DOHH2 (cell line): Measurements from ENCODE around the gene GLRX.

Experiments
- H3F3A ChIP-seq: fragments of 200-600 bp; sonication (generic), shearing (Covaris generic); 2 replicates; pipeline ENCODE4 v1.6.0; 2016; ENCODE audit warnings: antibody characterized with exemption, mild to moderate bottlenecking; ENCODE audit not compliant: control insufficient read depth, insufficient read depth
- H3K27ac ChIP-seq: fragments of 200-600 bp; sonication (generic); 2 replicates; pipeline ENCODE4 v1.5.1; 2014; ENCODE audit warnings: low read depth, mild to moderate bottlenecking, low read length, moderate library complexity
- H3K27me3 ChIP-seq: fragments of 200-600 bp; sonication (generic); 2 replicates; pipeline ENCODE4 v1.6.1; 2014; ENCODE audit warnings: mild to moderate bottlenecking, low read length, mixed read lengths; ENCODE audit not compliant: control insufficient read depth
- H3K36me3 ChIP-seq: fragments of 200-600 bp; sonication (generic); 2 replicates; pipeline ENCODE4 v1.6.1; 2014; ENCODE audit warnings: mild to moderate bottlenecking, low read length, moderate library complexity, mixed read lengths; ENCODE audit not compliant: control insufficient read depth
- H3K4me1 ChIP-seq: fragments of 200-600 bp; sonication (generic); 2 replicates; pipeline ENCODE4 v1.6.1; 2014; ENCODE audit warnings: mild to moderate bottlenecking, low read length, mixed read lengths; ENCODE audit not compliant: control insufficient read depth
- H3K4me2 ChIP-seq: fragments of 200-600 bp; sonication (generic); 2 replicates; pipeline ENCODE4 v1.6.0; 2014; ENCODE audit warnings: mild to moderate bottlenecking, low read length, moderate library complexity
- H3K4me3 ChIP-seq: fragments of 200-600 bp; sonication (generic); 2 replicates; pipeline ENCODE4 v1.5.1; 2014; ENCODE audit warnings: mild to moderate bottlenecking, low read length, mixed read lengths
- H3K79me2 ChIP-seq: fragments of 200-600 bp; sonication (generic); 2 replicates; pipeline ENCODE4 v1.6.1; 2014; ENCODE audit warnings: mild to moderate bottlenecking, low read length, mixed read lengths; ENCODE audit not compliant: control insufficient read depth
- H3K9me2 ChIP-seq: fragments of 200-600 bp; sonication (generic); replicated peaks from 2 replicates; pipeline ENCODE4 v1.6.1; 2014; ENCODE audit warnings: mild to moderate bottlenecking, low read length, mixed read lengths; ENCODE audit not compliant: control insufficient read depth
- H3K9me3 ChIP-seq: fragments of 200-600 bp; sonication (generic); 2 replicates; pipeline ENCODE4 v1.6.1; 2014; ENCODE audit warnings: antibody characterized with exemption, low read length, mixed read lengths; ENCODE audit not compliant: control insufficient read depth, insufficient read depth
- H4K20me1 ChIP-seq: fragments of 200-600 bp; sonication (generic); 2 replicates; pipeline ENCODE4 v1.6.0; 2014; ENCODE audit warnings: low read depth, mild to moderate bottlenecking, antibody characterized with exemption, low read length, moderate library complexity; ENCODE audit not compliant: control insufficient read depth, insufficient read depth
- CTCF ChIP-seq: fragments of 200-600 bp; sonication (generic); IDR thresholded peaks from one replicate; pipeline ENCODE4 v1.5.1; 2014; ENCODE audit warnings: antibody characterized with exemption, mild to moderate bottlenecking, low read depth, low read length; ENCODE audit not compliant: poor library complexity, severe bottlenecking
- EZH2phosphoT487 ChIP-seq: fragments of 200-600 bp; sonication (generic); IDR thresholded peaks from 2 replicates; pipeline ENCODE4 v1.6.1; 2017; ENCODE audit warnings: borderline replicate concordance, mild to moderate bottlenecking, antibody characterized with exemption, low read length, moderate library complexity, mixed read lengths

The GLRX gene

GRCh38 chr5:95868136-95868535 is 45.6 kb upstream of the GLRX start:
- H3F3A ChIP-seq = no peaks in the 10 kb centered on the region
- H4K20me1 ChIP-seq = no peaks in the 10 kb centered on the region
- H3K4me3 ChIP-seq = no peak overlapping the region
- H3K27ac ChIP-seq = no peak overlapping the region
- no peaks in the 10 kb centered on the region for H3K36me3 ChIP-seq
- H3K27me3 ChIP-seq = no peaks in the 10 kb centered on the region
- H3K9me2 ChIP-seq = no peaks in the 10 kb centered on the region
- H3K9me3 ChIP-seq = no peaks in the 10 kb centered on the region
- no peak overlapping the region for H3K4me2 ChIP-seq
- no peaks in the 10 kb centered on the region for H3K79me2 ChIP-seq
- peaks cover 9% of the 10 kb centered on the region for H3K4me1 ChIP-seq
- TF ChIP-seq EZH2phosphoT487 (no peak), CTCF (no peak)

- no peak for TF ChIP-seq CTCF
- no peak for TF ChIP-seq EZH2phosphoT487
- Histone ChIP-seq H3K36me3 (no peaks in the 10 kb centered on the region), H3K27ac (no peak overlapping the region), H3K4me1 (peaks cover 23% of the 10 kb centered on the region), H3K9me3 (no peaks in the 10 kb centered on the region), H3K4me3 (no peak overlapping the region), H3K9me2 (no peaks in the 10 kb centered on the region), H3K79me2 (no peaks in the 10 kb centered on the region), H3K4me2 (no peak overlapping the region), H4K20me1 (no peaks in the 10 kb centered on the region), H3F3A (no peaks in the 10 kb centered on the region), H3K27me3 (no peaks in the 10 kb centered on the region)
Measured at GRCh38 chr5:95866435-95867040, 44.0 kb upstream of the GLRX start.

- Histone ChIP-seq H3K4me2 (no peak overlapping the region), H3K36me3 (no peaks in the 10 kb centered on the region), H3K27ac (no peak overlapping the region), H3K9me2 (no peaks in the 10 kb centered on the region), H3K9me3 (no peaks in the 10 kb centered on the region), H3K4me1 (peaks cover 34% of the 10 kb centered on the region), H4K20me1 (no peaks in the 10 kb centered on the region), H3K4me3 (no peak overlapping the region), H3K79me2 (no peaks in the 10 kb centered on the region), H3K27me3 (0 out of 2 replicates have a peak, but pooled peaks cover 4% of the 10 kb centered on the region), H3F3A (no peaks in the 10 kb centered on the region)
- TF ChIP-seq EZH2phosphoT487 = no peak
- TF ChIP-seq CTCF = no peak
Measured at GRCh38 chr5:95864944-95865504, 42.5 kb upstream of the GLRX start.
